NCI-H146 treated with DMSO at 0.1 percent for 48 hours (cell line): ENCODE measurements around the gene ARVCF.

Experiments
- DNase-seq: peaks from one replicate; lab custom pipeline; 2025; ENCODE audit not compliant: unreplicated experiment; lab: John Stamatoyannopoulos, UW

ARVCF gene

DNA sequence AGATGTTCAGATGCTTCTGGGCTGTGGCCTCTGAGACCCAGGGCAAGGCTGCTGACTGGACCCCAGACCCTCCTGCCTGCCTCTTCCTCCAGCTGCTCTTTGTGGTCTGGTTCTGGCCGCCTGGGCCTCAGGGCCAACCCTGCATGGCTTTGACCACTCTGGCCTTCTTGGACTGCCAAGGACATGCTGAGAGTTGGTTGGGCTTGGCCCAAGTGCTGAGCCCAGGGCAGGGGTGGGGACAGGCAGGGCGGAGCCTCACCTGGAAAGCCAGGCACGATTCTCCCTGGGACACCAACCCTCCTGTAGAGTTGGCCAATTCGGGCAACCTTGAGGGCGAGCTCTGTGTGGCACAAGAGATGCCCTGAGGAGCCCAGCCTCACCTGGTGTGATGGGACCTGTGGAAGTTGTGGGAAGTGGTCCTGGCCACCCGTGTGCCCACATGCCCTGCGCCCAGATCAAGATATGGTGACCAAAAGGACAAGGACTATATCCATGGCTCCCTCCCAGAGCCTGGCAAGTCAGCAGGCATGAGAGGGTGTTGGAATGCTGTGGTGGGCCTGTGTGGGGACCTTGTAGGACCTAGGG lies 15.9 kb upstream of the ARVCF start:
- DNase-seq: no peak

- DNase-seq: peak; percentile 28
Observed at GRCh38 chr22:20031732-20032406, 15.2 kb upstream of the ARVCF start.

GRCh38 chr22:20029550-20030225 lies 13.1 kb upstream of the ARVCF start:
- no peak for DNase-seq

GRCh38 chr22:20028855-20029549 lies 12.4 kb upstream of the ARVCF start:
- DNase-seq: no peak

- no peak for DNase-seq
Observed at GRCh38 chr22:20027966-20028854, 11.6 kb upstream of the ARVCF start.

GRCh38 chr22:20026996-20027601 lies 10.5 kb upstream of the ARVCF start:
- no peak for DNase-seq

GRCh38 chr22:20026204-20026908 lies 9.7 kb upstream of the ARVCF start:
- DNase-seq: no peak

DNA sequence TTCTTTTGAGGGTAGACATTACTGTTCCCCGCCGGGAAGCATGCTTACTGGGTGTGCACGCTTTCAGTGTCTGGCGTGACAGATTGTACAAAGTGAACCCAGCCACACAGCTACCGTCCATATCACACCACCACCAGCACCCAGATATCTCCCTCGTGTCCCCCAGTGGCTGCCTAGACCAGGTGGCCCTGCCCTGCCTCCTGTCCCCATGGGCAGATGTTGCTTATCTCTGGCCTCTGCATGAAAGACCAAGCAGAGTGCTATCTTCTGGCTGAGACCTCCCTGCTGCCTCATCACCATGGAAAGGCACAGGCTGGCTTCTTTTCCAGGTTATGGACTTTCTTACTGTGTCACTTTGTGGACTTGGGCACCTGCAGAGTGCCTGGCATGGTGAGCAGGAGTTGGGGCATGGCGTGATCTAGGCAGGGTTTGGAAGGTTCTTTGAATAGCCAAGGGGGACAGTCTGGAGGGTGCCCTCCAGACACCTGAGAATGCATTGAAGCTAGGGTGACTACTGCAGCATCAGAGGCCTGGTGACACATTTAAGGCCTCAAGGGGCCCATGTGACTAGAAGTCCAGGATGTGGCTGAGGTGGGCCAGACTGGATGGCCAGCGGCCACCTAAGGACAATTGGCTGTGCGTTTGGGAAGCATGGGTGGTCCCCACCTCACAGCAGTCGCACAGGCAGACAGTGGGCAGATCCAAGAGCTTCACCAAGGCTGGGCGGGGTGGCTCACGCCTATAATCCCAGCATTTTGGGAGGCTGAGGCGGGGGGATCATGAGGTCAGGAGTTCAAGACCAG lies 9.0 kb upstream of the ARVCF start:
- DNase-seq: no peak

GRCh38 chr22:20024650-20025397 lies 8.2 kb upstream of the ARVCF start:
- no peak for DNase-seq

DNA sequence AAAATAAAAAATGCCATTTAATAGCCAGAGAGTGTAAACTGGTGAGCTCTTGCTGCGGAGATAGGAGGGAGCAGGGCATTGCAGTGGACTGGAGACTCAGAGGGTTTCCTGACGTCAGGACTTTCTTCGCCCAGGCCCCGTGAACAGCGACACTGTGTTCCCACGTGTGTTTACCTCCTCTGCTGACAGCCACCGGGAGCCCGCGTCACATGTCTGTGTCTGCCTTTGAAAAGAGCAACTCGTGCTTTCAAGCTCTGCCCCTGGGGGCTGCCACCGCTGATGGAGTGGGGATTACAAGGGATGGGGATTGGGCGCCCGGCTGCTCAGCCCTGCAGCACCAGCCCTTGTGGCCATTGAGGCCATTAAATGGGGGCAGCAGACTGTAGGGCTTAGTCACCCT lies 7.6 kb upstream of the ARVCF start:
- no peak for DNase-seq

DNA sequence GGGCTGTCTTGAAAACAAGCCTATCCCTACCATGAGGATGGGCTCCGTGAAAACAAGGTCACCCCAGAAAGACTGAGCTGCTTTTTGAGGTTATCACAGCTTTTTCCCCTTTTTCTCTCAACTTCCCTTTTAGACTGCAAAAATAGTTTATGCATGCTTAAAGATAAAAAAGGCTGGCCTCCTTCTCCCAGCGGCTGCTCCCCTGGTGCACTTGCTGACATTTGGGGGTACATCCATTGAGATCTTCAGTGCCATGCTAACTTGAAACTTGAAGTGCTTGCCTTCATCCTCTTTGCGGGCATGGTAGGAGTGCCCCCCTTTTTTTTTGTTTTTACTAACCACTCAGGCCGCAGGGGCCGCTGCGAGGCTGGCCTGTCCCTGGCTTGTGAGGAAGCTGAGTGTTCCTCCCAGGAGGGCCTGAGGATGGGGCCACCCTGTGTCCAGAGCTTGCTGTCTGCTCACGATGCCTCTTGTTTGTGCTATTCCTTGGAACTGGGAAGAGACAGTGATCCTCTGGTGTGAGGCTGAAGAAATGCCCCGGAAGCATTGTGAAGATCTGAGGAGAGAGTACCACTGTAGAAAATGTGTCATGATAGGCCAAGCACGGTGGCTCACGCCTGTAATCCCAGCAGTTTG lies 6.5 kb upstream of the ARVCF start:
- no peak for DNase-seq

DNA sequence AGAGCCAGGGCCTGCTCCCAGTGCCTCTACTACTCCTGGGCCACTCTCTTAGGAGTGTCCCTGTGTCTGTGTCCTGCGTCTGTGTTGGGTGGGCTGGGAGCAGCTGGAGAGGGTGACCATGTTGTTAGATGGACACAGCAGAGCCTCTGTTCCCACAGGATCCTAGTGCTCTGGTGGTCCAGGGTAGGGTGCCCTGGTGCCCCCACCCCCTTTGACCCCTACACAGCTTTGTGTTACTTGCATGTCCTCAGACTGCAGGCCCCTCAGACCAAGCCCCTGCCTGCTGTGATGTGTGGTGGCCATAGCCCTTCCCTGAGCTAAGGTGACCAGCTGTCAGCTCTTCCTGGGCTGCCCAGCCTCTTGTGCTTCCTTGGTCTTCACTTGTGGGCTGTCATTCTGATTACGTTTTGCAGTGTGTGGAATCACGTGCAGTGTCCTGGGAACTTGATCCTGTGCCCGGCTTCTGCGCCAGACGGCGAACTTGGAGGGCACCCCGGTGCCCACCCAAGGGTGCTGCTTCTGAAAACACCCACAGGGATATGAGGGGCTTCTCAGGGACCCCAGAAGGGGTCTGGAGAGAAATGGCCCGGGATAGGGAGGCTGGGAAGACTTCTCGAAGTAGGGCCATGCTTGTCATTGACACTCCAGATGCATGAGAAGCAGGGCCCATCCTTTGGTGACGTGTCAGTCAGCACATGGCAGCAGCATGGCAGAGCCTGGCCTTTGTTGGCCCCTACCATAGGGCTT lies 5.8 kb upstream of the ARVCF start:
- no peak for DNase-seq

DNA sequence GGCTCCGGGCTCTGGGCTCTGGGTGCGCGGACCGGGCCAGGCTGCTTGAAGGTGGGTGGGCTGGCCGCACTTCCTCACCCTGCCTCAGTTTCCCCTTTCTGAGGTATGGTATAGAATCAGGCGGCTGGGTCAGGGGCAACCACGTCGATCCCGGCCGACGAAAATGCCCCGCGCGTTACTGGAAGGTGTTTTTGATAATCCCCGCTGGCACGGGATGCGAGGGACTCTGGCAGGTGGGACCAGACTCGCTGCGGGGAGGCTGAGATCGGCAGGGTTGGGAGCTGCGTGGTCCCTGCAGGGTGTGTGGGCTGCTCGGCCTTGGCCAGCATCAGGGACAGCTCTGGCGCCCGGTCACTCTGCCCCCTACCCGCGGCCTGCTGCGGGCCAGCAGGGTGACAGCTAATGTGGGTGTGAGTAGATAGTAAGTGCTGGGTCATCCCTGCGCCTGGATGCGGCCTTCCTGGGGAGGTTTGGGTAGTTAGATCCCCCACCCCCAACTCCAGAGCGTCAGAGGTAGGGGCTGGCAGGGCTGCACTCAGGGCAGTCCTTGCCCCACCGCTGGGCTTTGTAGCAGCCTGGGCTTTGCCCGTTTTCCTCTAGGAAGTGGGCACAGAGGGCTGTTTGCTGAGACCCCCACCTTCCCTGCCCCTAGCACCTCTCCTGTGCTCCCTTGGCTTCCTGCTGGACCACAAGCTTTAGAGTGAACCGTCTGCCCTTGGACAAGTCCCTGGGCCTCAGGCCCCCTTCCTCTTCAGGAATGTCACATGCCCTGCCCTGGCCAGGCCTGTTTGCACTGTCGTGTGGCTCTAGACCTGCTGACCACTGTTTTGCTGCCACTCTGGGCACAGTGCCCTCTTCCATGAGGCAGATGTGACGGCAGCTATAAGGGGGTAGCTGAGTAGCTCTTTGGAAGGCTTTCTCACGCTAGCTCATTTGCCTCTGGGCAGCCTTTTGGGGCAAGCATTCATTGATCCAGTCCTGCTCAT lies 4.9 kb upstream of the ARVCF start:
- no peak for DNase-seq

- DNase-seq: peak; percentile 67
Observed at GRCh38 chr22:20020533-20021195, 4.0 kb upstream of the ARVCF start, which contains the start of gene TANGO2. TSS of gene TANGO2 (plus strand) at chr22:20021110. CDS start at chr22:20036799, 15,689 bp downstream.
